ENCODE measurements around the gene TAB2. TPM values are rescaled to one million over a fixed set of nuclear protein-coding genes. Genes with fewer than 3 reads are reported as not detected.

TAB2 gene
- total and polyA plus RNA-seq, 2 donors (not counting 3 experiments of a cell fraction or from before 2014, with no cell fraction given): 26.0 to 37.4 TPM

- no peaks in the 10 kb centered on the region for H3K9me3 ChIP-seq (replicated peaks; ENCODE audit: control insufficient read depth, insufficient read depth, low read length)
- H3K4me3 ChIP-seq (replicated peaks in 1 of 3; ENCODE audit: insufficient read depth in 1 of 3, low read depth in 1 of 3, low read length in 3 of 3): no peak overlapping the region
- ChIA-PET POLR2A (no interaction called here), CTCF (interaction anchor here (1.1 kb wide), 1 partner anchor 19 kb away, joined by 3 read pairs; no protein-coding TSS in a partner anchor)
- no peak overlapping the region for H3K4me2 ChIP-seq (ENCODE audit: insufficient read depth, low read length)
- TF ChIP-seq MYC (IDR thresholded peaks at IDR 0.05; ENCODE audit: low read depth, low read length) (no peak), GATA2 (IDR thresholded peaks at IDR 0.05; ENCODE audit: insufficient read depth, insufficient read length, low read depth, low read length) (no peak), POLR2A (IDR thresholded peaks at IDR 0.05; ENCODE audit: low read depth, low read length) (no peak), EZH2 (IDR thresholded peaks at IDR 0.05; ENCODE audit: borderline replicate concordance, low read depth, low read length, severe bottlenecking) (no peak), JUN (IDR thresholded peaks at IDR 0.05; ENCODE audit: borderline replicate concordance, insufficient read depth, insufficient read length, low read depth) (no peak), MAX (IDR thresholded peaks at IDR 0.05; ENCODE audit: insufficient read depth, insufficient read length) (no peak), CTCF (IDR thresholded peaks at IDR 0.05; ENCODE audit: extremely low read depth in 1 of 2, insufficient read depth in 1 of 2, low read depth in 1 of 2, low read length in 2 of 2) (no peak), POLR2AphosphoS5 (IDR thresholded peaks at IDR 0.05; ENCODE audit: insufficient read depth, low read depth, low read length) (no peak), FOS (IDR thresholded peaks at IDR 0.05; ENCODE audit: borderline replicate concordance, insufficient read depth, low read length) (no peak)
- dilution Hi-C loops (cut with MboI; ENCODE audit: extremely low pct_ligation_motif_present, low sequenced_read_pairs) (no loop called here), intact Hi-C loops (cut with micrococcal nuclease) (no loop called here)
- H3K9ac ChIP-seq (replicated peaks; ENCODE audit: extremely low read depth, insufficient read depth, low read length): no peak overlapping the region
- peaks cover 91% of the 10 kb centered on the region for H3K79me2 ChIP-seq (ENCODE audit: control insufficient read depth, insufficient read depth, low read length)
- no peak overlapping the region for H3K27ac ChIP-seq (ENCODE audit: insufficient read depth, low read depth, low read length)
- FAIRE-seq (no peak), DNase-seq (ENCODE audit: low read depth, low spot score) (no peak)
- no peaks in the 10 kb centered on the region for H3K27me3 ChIP-seq (ENCODE audit: control insufficient read depth in 2 of 2, insufficient read depth in 2 of 2, low read length in 2 of 2)
- H3K36me3 ChIP-seq (ENCODE audit: control insufficient read depth in 2 of 2, extremely low read depth in 1 of 2, insufficient read depth in 2 of 2, low read length in 2 of 2): no peaks in the 10 kb centered on the region
- H4K20me1 ChIP-seq (replicated peaks; ENCODE audit: control insufficient read depth, extremely low read depth, insufficient read depth, low read length): peaks cover 5% of the 10 kb centered on the region
- peaks cover 3% of the 10 kb centered on the region for H3K9me1 ChIP-seq (replicated peaks; ENCODE audit: control insufficient read depth, extremely low read depth, insufficient read depth, low read length)
- H3K4me1 ChIP-seq (ENCODE audit: control insufficient read depth, extremely low read depth, insufficient read depth, low read length): no peaks in the 10 kb centered on the region
- no TSS peak for BruUV-seq (replicated peaks)
- H2AFZ ChIP-seq (ENCODE audit: low read depth, low read length): no peak overlapping the region
These were observed 45.6 kb downstream of the TAB2 start for GRCh38 chr6:149363154-149363553.

Measured in endothelial cell of umbilical vein (primary cell).